ENCODE data around the gene FMN2.

DNA sequence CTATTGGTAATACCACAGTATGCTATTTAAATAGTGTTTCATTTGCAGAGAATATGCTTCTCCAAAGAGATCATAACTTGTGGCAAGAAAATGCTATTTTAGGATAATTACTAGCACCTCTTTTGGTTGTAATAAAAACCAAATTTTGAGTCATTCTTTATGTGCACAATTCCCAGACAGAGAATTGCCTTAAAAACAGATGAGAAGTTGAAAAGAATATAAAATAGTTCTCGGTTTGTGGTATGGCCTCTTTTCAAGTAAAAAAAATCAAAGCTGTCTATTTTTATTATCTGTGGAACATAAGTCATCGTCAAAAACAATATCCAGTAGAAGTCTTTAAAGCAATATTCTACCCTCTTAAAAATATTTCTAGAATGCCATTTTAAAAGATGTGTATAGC lies 334.4 kb downstream of the FMN2 start:
- TF ChIP-seq EZH2phosphoT487 (conservative IDR thresholded peaks at IDR 0.05; ENCODE audit: low read length): no peak
- TF ChIP-seq, protein P1, sequence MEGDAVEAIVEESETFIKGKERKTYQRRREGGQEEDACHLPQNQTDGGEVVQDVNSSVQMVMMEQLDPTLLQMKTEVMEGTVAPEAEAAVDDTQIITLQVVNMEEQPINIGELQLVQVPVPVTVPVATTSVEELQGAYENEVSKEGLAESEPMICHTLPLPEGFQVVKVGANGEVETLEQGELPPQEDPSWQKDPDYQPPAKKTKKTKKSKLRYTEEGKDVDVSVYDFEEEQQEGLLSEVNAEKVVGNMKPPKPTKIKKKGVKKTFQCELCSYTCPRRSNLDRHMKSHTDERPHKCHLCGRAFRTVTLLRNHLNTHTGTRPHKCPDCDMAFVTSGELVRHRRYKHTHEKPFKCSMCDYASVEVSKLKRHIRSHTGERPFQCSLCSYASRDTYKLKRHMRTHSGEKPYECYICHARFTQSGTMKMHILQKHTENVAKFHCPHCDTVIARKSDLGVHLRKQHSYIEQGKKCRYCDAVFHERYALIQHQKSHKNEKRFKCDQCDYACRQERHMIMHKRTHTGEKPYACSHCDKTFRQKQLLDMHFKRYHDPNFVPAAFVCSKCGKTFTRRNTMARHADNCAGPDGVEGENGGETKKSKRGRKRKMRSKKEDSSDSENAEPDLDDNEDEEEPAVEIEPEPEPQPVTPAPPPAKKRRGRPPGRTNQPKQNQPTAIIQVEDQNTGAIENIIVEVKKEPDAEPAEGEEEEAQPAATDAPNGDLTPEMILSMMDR (IDR thresholded peaks at IDR 0.05; ENCODE audit: insufficient read depth, low read length, poor library complexity, severe bottlenecking): no peak

Data from SU-DHL-6 (cell line).